Activated T-cell treated with anti-CD3 and anti-CD28 coated beads, Interleukin-2, amount 50 U/mL, for 48 hours (primary cell): Measurements from ENCODE around the gene HDAC4.
"Not testable (repeated sequence)": the region's sequence is repeated elsewhere in the genome, so short reads cannot be mapped to it uniquely, and the experiment has no call there.

Source experiments
- DNase-seq, 2 experiments: peaks; one replicate each; pipeline ENCODE4 v3.0.0-alpha.2; 2020

Gene HDAC4

GRCh38 chr2:239179851-239180371, 220.9 kb downstream of the HDAC4 start:
- no peak for DNase-seq

- DNase-seq = no peak
Measured at GRCh38 chr2:239178954-239179353, 221.9 kb downstream of the HDAC4 start.

GRCh38 chr2:239178484-239178883, 222.3 kb downstream of the HDAC4 start:
- no peak for DNase-seq

GRCh38 chr2:239177908-239178307, 222.9 kb downstream of the HDAC4 start:
- no peak for DNase-seq

GRCh38 chr2:239177325-239177724, 223.5 kb downstream of the HDAC4 start:
- no peak for DNase-seq

GRCh38 chr2:239176138-239176803, 224.5 kb downstream of the HDAC4 start:
- DNase-seq = not testable (repeated sequence)

- no peak for DNase-seq
Measured at GRCh38 chr2:239175181-239175580, 225.6 kb downstream of the HDAC4 start.

GRCh38 chr2:239173301-239173700, 227.5 kb downstream of the HDAC4 start:
- no peak for DNase-seq

- DNase-seq = no peak
Measured at GRCh38 chr2:239171643-239172042, 229.2 kb downstream of the HDAC4 start.

- no peak for DNase-seq
Measured at GRCh38 chr2:239169311-239170048, 231.3 kb downstream of the HDAC4 start.

- DNase-seq = no peak
Measured at GRCh38 chr2:239168575-239168974, 232.2 kb downstream of the HDAC4 start.

- no peak for DNase-seq
Measured at GRCh38 chr2:239167766-239168444, 232.9 kb downstream of the HDAC4 start.

- no peak for DNase-seq
Measured at GRCh38 chr2:239167011-239167673, 233.7 kb downstream of the HDAC4 start.

GRCh38 chr2:239166201-239166834, 234.5 kb downstream of the HDAC4 start:
- DNase-seq = no peak

- no peak for DNase-seq
Measured at GRCh38 chr2:239165206-239165831, 235.5 kb downstream of the HDAC4 start.

GRCh38 chr2:239164335-239164871, 236.4 kb downstream of the HDAC4 start:
- DNase-seq = no peak

- DNase-seq = no peak
Measured at GRCh38 chr2:239163688-239164334, 237.0 kb downstream of the HDAC4 start.

GRCh38 chr2:239162976-239163687, 237.7 kb downstream of the HDAC4 start:
- no peak for DNase-seq

- no peak for DNase-seq
Measured at GRCh38 chr2:239162141-239162821, 238.5 kb downstream of the HDAC4 start.

- DNase-seq = no peak
Measured at GRCh38 chr2:239161711-239162140, 239.1 kb downstream of the HDAC4 start.
